GM12892 (cell line): Measurements from ENCODE around the gene NQO2.

Source experiments
- POLR2A ChIP-seq: IDR thresholded peaks from 2 replicates; pipeline ENCODE4 v1.6.1; 2011; ENCODE audit warnings: low read depth, low read length, control low read depth
- POLR2AphosphoS5 ChIP-seq: IDR thresholded peaks from 2 replicates; pipeline ENCODE4 v1.6.1; 2011; ENCODE audit warnings: low read depth, low read length, control low read depth

- no peak for TF ChIP-seq POLR2AphosphoS5
- TF ChIP-seq POLR2A: no peak
Measured at GRCh38 chr6:3014675-3015066, 15.0 kb downstream of the NQO2 start.
